ENCODE data around the gene RAB8A.
A peak's percentile ranks its signal among the peaks of the same experiment; 100 is the strongest.

The RAB8A gene

GRCh38 chr19:16111160-16111908 lies at the start of gene RAB8A:
Gene RAB8A (plus strand): TSS chr19:16111889. CDS start chr19:16111902, 13 bp downstream.
- DNase-seq (ENCODE audit: low read depth), result peak; percentile 98

- no peak for DNase-seq (ENCODE audit: low read depth)
Observed at GRCh38 chr19:16061943-16062342, 49.7 kb upstream of the RAB8A start.

- peak; percentile 61 for DNase-seq (ENCODE audit: low read depth)
Observed at GRCh38 chr19:16062789-16063188, 48.9 kb upstream of the RAB8A start.

- no peak for DNase-seq (ENCODE audit: low read depth)
Observed at GRCh38 chr19:16064209-16064889, 47.3 kb upstream of the RAB8A start.

GRCh38 chr19:16066611-16067104 lies 45.0 kb upstream of the RAB8A start:
- DNase-seq (ENCODE audit: low read depth), result no peak

GRCh38 chr19:16067205-16067938 lies 44.3 kb upstream of the RAB8A start:
- no peak for DNase-seq (ENCODE audit: low read depth)

- DNase-seq (ENCODE audit: low read depth), result no peak
Observed at GRCh38 chr19:16068696-16069259, 42.9 kb upstream of the RAB8A start.

- DNase-seq (ENCODE audit: low read depth), result no peak
Observed at GRCh38 chr19:16069813-16070365, 41.8 kb upstream of the RAB8A start.

- peak; percentile 68 for DNase-seq (ENCODE audit: low read depth)
Observed at GRCh38 chr19:16070366-16070990, 41.2 kb upstream of the RAB8A start.

GRCh38 chr19:16071072-16071691 lies 40.5 kb upstream of the RAB8A start:
- no peak for DNase-seq (ENCODE audit: low read depth)

- DNase-seq (ENCODE audit: low read depth), result no peak
Observed at GRCh38 chr19:16073481-16073880, 38.2 kb upstream of the RAB8A start.

- DNase-seq (ENCODE audit: low read depth), result no peak
Observed at GRCh38 chr19:16073988-16074387, 37.7 kb upstream of the RAB8A start.

- DNase-seq (ENCODE audit: low read depth), result no peak
Observed at GRCh38 chr19:16074488-16075365, 37.0 kb upstream of the RAB8A start.

GRCh38 chr19:16075430-16076153 lies 36.1 kb upstream of the RAB8A start:
- DNase-seq (ENCODE audit: low read depth), result no peak

- peak; percentile 59 for DNase-seq (ENCODE audit: low read depth)
Observed at GRCh38 chr19:16076154-16076957, 35.3 kb upstream of the RAB8A start, which contains the start of gene TPM4. Gene TPM4 (plus strand): TSS chr19:16076495. CDS start chr19:16076566, 71 bp downstream.

GRCh38 chr19:16076958-16077611 lies 34.6 kb upstream of the RAB8A start:
- DNase-seq (ENCODE audit: low read depth), result no peak

- no peak for DNase-seq (ENCODE audit: low read depth)
Observed at GRCh38 chr19:16077984-16078758, 33.5 kb upstream of the RAB8A start.

Data from activated gamma-delta T cell treated with anti-CD3 and anti-CD28 coated beads, Interleukin-2, amount 50 U/mL, for 16 hours (primary cell).